GM23338 (cell line): Measurements from ENCODE around the gene DEDD2. TPM values are rescaled to one million over a fixed set of nuclear protein-coding genes. Genes with fewer than 3 reads are reported as not detected.

ENCODE experiments used
- ATAC-seq: fragments of 200-7000 bp; cut with Tn5 transposase; 3 replicates; pipeline ENCODE4 v1.9.1; 2020
- DNase-seq: peaks from one replicate; pipeline ENCODE4 v3.0.0-alpha.2; 2015; ENCODE audit warnings: low spot score
- H2AFZ ChIP-seq: fragments of 200-600 bp; sonication (generic); 2 replicates; pipeline ENCODE4 v1.8.0; 2016; ENCODE audit warnings: antibody characterized with exemption, mild to moderate bottlenecking, moderate library complexity
- H3F3A ChIP-seq: fragments of 200-600 bp; sonication (generic); replicated peaks from 2 replicates; pipeline ENCODE4 v1.8.0; 2017; ENCODE audit warnings: antibody characterized with exemption, mixed run types, low read depth
- H3K27ac ChIP-seq: fragments of 200-600 bp; sonication (generic); 2 replicates; pipeline ENCODE4 v1.6.1; 2016; ENCODE audit warnings: low read depth
- H3K27me3 ChIP-seq: fragments of 200-600 bp; sonication (generic); 2 replicates; pipeline ENCODE4 v1.8.0; 2016; ENCODE audit warnings: mild to moderate bottlenecking, mixed run types, moderate library complexity; ENCODE audit not compliant: insufficient read depth
- H3K36me3 ChIP-seq: fragments of 200-600 bp; sonication (generic); 2 replicates; pipeline ENCODE4 v1.8.0; 2016; ENCODE audit warnings: mild to moderate bottlenecking; ENCODE audit not compliant: insufficient read depth
- H3K4me1 ChIP-seq: fragments of 200-600 bp; sonication (generic); 2 replicates; pipeline ENCODE4 v1.8.0; 2016; ENCODE audit warnings: mild to moderate bottlenecking, moderate library complexity; ENCODE audit not compliant: insufficient read depth
- H3K4me2 ChIP-seq: fragments of 200-600 bp; sonication (generic); 2 replicates; pipeline ENCODE4 v1.7.1; 2017; ENCODE audit warnings: mixed run types
- H3K4me3 ChIP-seq: fragments of 200-600 bp; sonication (generic); 2 replicates; pipeline ENCODE4 v1.6.1; 2016; ENCODE audit warnings: mixed run types
- H3K79me2 ChIP-seq: fragments of 200-600 bp; sonication (generic); replicated peaks from 2 replicates; pipeline ENCODE4 v1.8.0; 2017; ENCODE audit warnings: mild to moderate bottlenecking; ENCODE audit not compliant: insufficient read depth
- H3K9me2 ChIP-seq: fragments of 200-600 bp; sonication (generic); 2 replicates; pipeline ENCODE4 v1.8.0; 2017; ENCODE audit not compliant: insufficient read depth
- H4K20me1 ChIP-seq: fragments of 200-600 bp; sonication (generic); replicated peaks from 2 replicates; pipeline ENCODE4 v1.8.0; 2017; ENCODE audit warnings: mild to moderate bottlenecking; ENCODE audit not compliant: insufficient read depth
- H3K27ac Mint-ChIP-seq: 2 replicates; pipeline ENCODE4 v1.8.0; 2020; ENCODE audit warnings: inconsistent platforms, mild to moderate bottlenecking, moderate library complexity, mixed read lengths
- H3K27me3 Mint-ChIP-seq: 3 replicates; pipeline ENCODE4 v1.8.0; 2022; ENCODE audit warnings: low read depth, mild to moderate bottlenecking, moderate library complexity, mixed read lengths, inconsistent platforms; ENCODE audit not compliant: insufficient read depth, poor library complexity
- H3K36me3 Mint-ChIP-seq: 3 replicates; pipeline ENCODE4 v1.8.0; 2021; ENCODE audit warnings: low read depth, mild to moderate bottlenecking, inconsistent platforms, moderate library complexity, mixed read lengths
- H3K4me1 Mint-ChIP-seq: 3 replicates; pipeline ENCODE4 v1.8.0; 2020; ENCODE audit warnings: mild to moderate bottlenecking, inconsistent platforms, mixed read lengths
- H3K4me3 Mint-ChIP-seq: 3 replicates; pipeline ENCODE4 v1.8.0; 2021; ENCODE audit warnings: moderate library complexity, mild to moderate bottlenecking, inconsistent platforms, mixed read lengths
- H3K9me3 Mint-ChIP-seq: 3 replicates; pipeline ENCODE4 v1.8.0; 2020; ENCODE audit warnings: moderate library complexity, mild to moderate bottlenecking, inconsistent platforms, mixed read lengths
- CREB1 ChIP-seq: fragments of 250-450 bp; sonication (Bioruptor Pico); IDR thresholded peaks from 2 replicates; pipeline ENCODE4 v1.5.0; 2020; ENCODE audit warnings: low read depth, mild to moderate bottlenecking, moderate library complexity
- CTCF ChIP-seq, 2 experiments: fragments of 200-600 bp in 1 of 2; sonication (generic) in 1 of 2; conservative IDR thresholded peaks; 2 replicates each; pipeline versions ENCODE4 v1.5.1 to v1.6.1; 2016 to 2017; ENCODE audit warnings: antibody characterized with exemption in 2 of 2, low read depth in 2 of 2, mild to moderate bottlenecking in 2 of 2, moderate library complexity in 1 of 2
- EZH2 ChIP-seq: fragments of 200-600 bp; sonication (generic); IDR thresholded peaks from one replicate; pipeline ENCODE4 v1.8.0; 2017; ENCODE audit warnings: antibody characterized with exemption, mild to moderate bottlenecking, low read depth; ENCODE audit not compliant: unreplicated experiment
- EZH2phosphoT487 ChIP-seq: fragments of 200-600 bp; sonication (generic); IDR thresholded peaks from one replicate; pipeline ENCODE4 v1.8.1; 2018; ENCODE audit warnings: antibody characterized with exemption; ENCODE audit not compliant: unreplicated experiment
- JUNB ChIP-seq: IDR thresholded peaks from one replicate; pipeline ENCODE4 v1.6.1; 2016; ENCODE audit warnings: antibody characterized with exemption; ENCODE audit not compliant: unreplicated experiment
- NANOG ChIP-seq: IDR thresholded peaks from 2 replicates; pipeline ENCODE4 v1.6.1; 2016; ENCODE audit warnings: antibody characterized with exemption, borderline replicate concordance
- POLR2AphosphoS5 ChIP-seq: IDR thresholded peaks from 2 replicates; pipeline ENCODE4 v1.6.1; 2016; ENCODE audit warnings: antibody characterized with exemption, low read depth
- REST ChIP-seq: IDR thresholded peaks from one replicate; pipeline ENCODE4 v1.6.1; 2018; ENCODE audit warnings: antibody characterized with exemption; ENCODE audit not compliant: unreplicated experiment
- STAT1 ChIP-seq: IDR thresholded peaks from one replicate; pipeline ENCODE4 v1.6.1; 2016; ENCODE audit warnings: antibody characterized with exemption; ENCODE audit not compliant: unreplicated experiment
- ZNF114 ChIP-seq: fragments of 250-450 bp; sonication (Bioruptor Pico); IDR thresholded peaks from 2 replicates; pipeline ENCODE4 v1.5.0; 2020; ENCODE audit warnings: mild to moderate bottlenecking, moderate library complexity
- ZNF331 ChIP-seq: fragments of 250-450 bp; sonication (Bioruptor Pico); IDR thresholded peaks from 2 replicates; pipeline ENCODE4 v1.5.0; 2020; ENCODE audit warnings: low read depth, mild to moderate bottlenecking, moderate library complexity
- ZNF462 ChIP-seq: fragments of 250-450 bp; sonication (Bioruptor Pico); IDR thresholded peaks from 2 replicates; pipeline ENCODE4 v1.5.0; 2020; ENCODE audit warnings: mild to moderate bottlenecking, moderate library complexity
- polyA plus RNA-seq: library from polyadenylated mRNA; unstranded; fragments of >200 nt; fragmentation: Nextera tagmentation; extraction: Ambion mirVana; gene quantifications from 2 replicates; pipeline ENCODE4 v1.2.1, GENCODE V29; 2016
- total RNA-seq: library from RNA; depleted of rRNA; stranded (reverse); fragments of >200 nt; shearing (Covaris generic); gene quantifications from 2 replicates; pipeline ENCODE4 v1.2.3, GENCODE V29; 2014

Gene DEDD2
- total and polyA plus RNA-seq, 2 experiments from 2014 or later, result 23.4 to 63.0 TPM

GRCh38 chr19:42155796-42156195, 61.7 kb downstream of the DEDD2 start:
- H2AFZ ChIP-seq, result peak overlapping the region; percentile 52
- peaks cover 25% of the 10 kb centered on the region for H3K27me3 Mint-ChIP-seq
- peaks cover 22% of the 10 kb centered on the region for H3K4me1 ChIP-seq
- H3K9me3 Mint-ChIP-seq, result no peaks in the 10 kb centered on the region
- DNase-seq (peak; percentile 62), ATAC-seq (peak; percentile 43)
- no peak for TF ChIP-seq NANOG
- TF ChIP-seq EZH2, result no peak
- TF ChIP-seq POLR2AphosphoS5, result no peak
- no peak for TF ChIP-seq CTCF (conservative IDR thresholded peaks at IDR 0.05; ENCODE audit: low read depth in 2 of 2)
- no peak for TF ChIP-seq ZNF331 (CRISPR knock-in tag)
- TF ChIP-seq STAT1, result no peak
- TF ChIP-seq EZH2phosphoT487, result no peak
- TF ChIP-seq ZNF462 (CRISPR knock-in tag), result no peak
- no peak for TF ChIP-seq ZNF114 (CRISPR knock-in tag)
- TF ChIP-seq JUNB, result no peak
- no peak for TF ChIP-seq REST
- TF ChIP-seq CREB1 (CRISPR knock-in tag), result no peak
- H3K4me3 ChIP-seq, result no peak overlapping the region
- H3K4me3 Mint-ChIP-seq, result no peak overlapping the region; the same call in 2 of the 3 replicates
- H3K4me1 Mint-ChIP-seq, result peaks cover 45% of the 10 kb centered on the region
- no peaks in the 10 kb centered on the region for H3K79me2 ChIP-seq
- H3K27me3 ChIP-seq, result 0 out of 2 replicates have a peak, but pooled peaks cover 7% of the 10 kb centered on the region
- H3K36me3 Mint-ChIP-seq, result no peaks in the 10 kb centered on the region; the same call in 2 of the 3 replicates
- H3K9me2 ChIP-seq, result no peaks in the 10 kb centered on the region
- H3K36me3 ChIP-seq, result no peaks in the 10 kb centered on the region
- no peaks in the 10 kb centered on the region for H4K20me1 ChIP-seq
- H3K4me2 ChIP-seq, result peak overlapping the region; percentile 56
- H3K27ac Mint-ChIP-seq, result no peak overlapping the region
- 0 out of 2 replicates have a peak, but pooled peaks cover 5% of the 10 kb centered on the region for H3F3A ChIP-seq
- H3K27ac ChIP-seq, result no peak overlapping the region
